AG10803 (cell line): ENCODE data around the gene MUC20.
A peak's percentile ranks its signal among the peaks of the same experiment; 100 is the strongest.
"Not testable (repeated sequence)": the region's sequence is repeated elsewhere in the genome, so short reads cannot be mapped to it uniquely, and the experiment has no call there.

ENCODE experiments used
- DNase-seq: peaks from one replicate; pipeline ENCODE4 v3.0.0; 2010; ENCODE audit warnings: low read depth
- H3K4me3 ChIP-seq: 2 replicates; pipeline ENCODE4 v1.5.1; 2011; ENCODE audit warnings: mild to moderate bottlenecking, low read length, control low read depth
- CTCF ChIP-seq: conservative IDR thresholded peaks from 2 replicates; pipeline ENCODE4 v1.5.1; 2011; ENCODE audit warnings: mild to moderate bottlenecking, low read length, control low read depth, inconsistent platforms

The MUC20 gene

GRCh38 chr3:195709676-195710085 lies 11.1 kb upstream of the MUC20 start:
- no peak overlapping the region for H3K4me3 ChIP-seq
- TF ChIP-seq CTCF: no peak
- DNase-seq: no peak

- H3K4me3 ChIP-seq, DNase-seq: not testable (repeated sequence)
Measured at GRCh38 chr3:195710126-195710905, 10.5 kb upstream of the MUC20 start.

- H3K4me3 ChIP-seq, DNase-seq: not testable (repeated sequence)
Measured at GRCh38 chr3:195711091-195711812, 9.5 kb upstream of the MUC20 start.

GRCh38 chr3:195711813-195712534 lies 8.8 kb upstream of the MUC20 start:
- H3K4me3 ChIP-seq: no peak overlapping the region
- no peak for DNase-seq
- TF ChIP-seq CTCF: no peak

- H3K4me3 ChIP-seq, DNase-seq: not testable (repeated sequence)
Measured at GRCh38 chr3:195712535-195712910, 8.3 kb upstream of the MUC20 start.

GRCh38 chr3:195713150-195713549 lies 7.6 kb upstream of the MUC20 start:
- H3K4me3 ChIP-seq, DNase-seq: not testable (repeated sequence)

- no peak for TF ChIP-seq CTCF
- DNase-seq: peak; percentile 39
- H3K4me3 ChIP-seq: no peak overlapping the region
Measured at GRCh38 chr3:195714380-195715011, 6.3 kb upstream of the MUC20 start.

- H3K4me3 ChIP-seq: no peak overlapping the region
- no peak for DNase-seq
- no peak for TF ChIP-seq CTCF
Measured at GRCh38 chr3:195715134-195715533, 5.6 kb upstream of the MUC20 start.
